GM12878 (cell line): ENCODE measurements around the gene KIF5C. TPM values are rescaled to one million over a fixed set of nuclear protein-coding genes. Genes with fewer than 3 reads are reported as not detected.
A peak's percentile ranks its signal among the peaks of the same experiment; 100 is the strongest.

Experiments
- ATAC-seq: fragments of 200-7000 bp; cut with Tn5 transposase; 3 replicates; pipeline ENCODE4 v1.9.1; 2020; ENCODE audit warnings: mild to moderate bottlenecking, moderate library complexity
- BruUV-seq: library from RNA; stranded (reverse); fragments of 400-500 nt; replicated peaks from 2 replicates; lab custom pipeline; 2021; lab: Mats Ljungman, UMichigan
- CTCF ChIA-PET: fragments of 300-600 bp; sonication (Branson Sonifier 250); formaldehyde crosslinking; extraction: SDS; loops from one replicate; lab custom pipeline; 2021; ENCODE audit warnings: inconsistent platforms; lab: Yijun Ruan, JAX
- POLR2A ChIA-PET: fragments of 350-600 bp; formaldehyde crosslinking; extraction: SDS; loops from one replicate; lab custom pipeline; 2021; ENCODE audit warnings: inconsistent platforms; lab: Charles Lee
- RAD21 ChIA-PET: fragments of 300-600 bp; sonication (Branson Sonifier 250); formaldehyde crosslinking; loops from one replicate; lab custom pipeline; 2023; ENCODE audit warnings: antibody characterized with exemption; ENCODE audit not compliant: unreplicated experiment; lab: Charles Lee
- SMC1A ChIA-PET: fragments of 300-600 bp; sonication (Branson Sonifier 250); formaldehyde crosslinking; loops from one replicate; lab custom pipeline; 2023; ENCODE audit not compliant: unreplicated experiment, uncharacterized antibody; lab: Charles Lee
- DNase-seq: peaks from one replicate; pipeline ENCODE4 v3.0.0-alpha.2; 2011; ENCODE audit warnings: low read depth, low spot score
- FAIRE-seq: peaks from 3 replicates; lab custom pipeline; 2011; peaks lifted over from hg19 to GRCh38; lab: Jason Lieb, UNC
- H2AFZ ChIP-seq: 2 replicates; pipeline ENCODE4 v1.6.0; 2011; ENCODE audit warnings: low read depth, low read length, control low read depth; ENCODE audit not compliant: control insufficient read depth
- H3K27ac ChIP-seq: 2 replicates; pipeline ENCODE4 v1.5.1; 2011; ENCODE audit warnings: control low read depth; ENCODE audit not compliant: control insufficient read depth, insufficient read depth
- H3K27me3 ChIP-seq, 2 experiments: replicated peaks in 1 of 2; 2 replicates each; pipeline versions ENCODE4 v1.6.0 to v1.6.1; 2011; ENCODE audit warnings: low read length in 1 of 2; ENCODE audit not compliant: control insufficient read depth in 2 of 2, insufficient read depth in 2 of 2
- H3K36me3 ChIP-seq, 2 experiments: 2 replicates each; pipeline ENCODE4 v1.5.1; 2011; ENCODE audit warnings: low read length in 1 of 2; ENCODE audit not compliant: control insufficient read depth in 2 of 2, insufficient read depth in 2 of 2
- H3K4me1 ChIP-seq: 2 replicates; pipeline ENCODE4 v1.6.1; 2011; ENCODE audit warnings: mild to moderate bottlenecking, low read length, moderate library complexity, mixed read lengths; ENCODE audit not compliant: control insufficient read depth, insufficient read depth
- H3K4me2 ChIP-seq: 2 replicates; pipeline ENCODE4 v1.6.0; 2011; ENCODE audit warnings: control low read depth; ENCODE audit not compliant: control insufficient read depth, insufficient read depth
- H3K4me3 ChIP-seq: fragments of 200-600 bp; sonication (generic); 2 replicates; pipeline ENCODE4 v1.5.1; 2016
- H3K79me2 ChIP-seq: 2 replicates; pipeline ENCODE4 v1.6.0; 2011; ENCODE audit warnings: low read length; ENCODE audit not compliant: control insufficient read depth, insufficient read depth
- H3K9ac ChIP-seq: 2 replicates; pipeline ENCODE4 v1.8.0; 2011; ENCODE audit warnings: low read length, control low read depth, mixed read lengths; ENCODE audit not compliant: control insufficient read depth, insufficient read depth
- H3K9me3 ChIP-seq: replicated peaks from 3 replicates; pipeline ENCODE4 v1.5.1; 2011; ENCODE audit warnings: mild to moderate bottlenecking, low read length; ENCODE audit not compliant: control insufficient read depth, insufficient read depth
- H4K20me1 ChIP-seq: 2 replicates; pipeline ENCODE4 v1.6.0; 2011; ENCODE audit not compliant: control insufficient read depth, insufficient read depth
- EP300 ChIP-seq, 2 experiments: fragments of 150-350 bp in 1 of 2; IDR thresholded peaks; 2 replicates each; pipeline ENCODE4 v1.6.1; 2011 to 2012; ENCODE audit warnings: low read depth in 2 of 2, low read length in 2 of 2, borderline replicate concordance in 1 of 2, improper control_type of control experiment in 1 of 2, inconsistent platforms in 1 of 2; ENCODE audit not compliant: control insufficient read depth in 1 of 2
- IRF5 ChIP-seq: fragments of 450-650 bp; IDR thresholded peaks from 2 replicates; pipeline ENCODE4 v1.6.1; 2017; ENCODE audit warnings: borderline replicate concordance
- JUNB ChIP-seq: IDR thresholded peaks from 2 replicates; pipeline ENCODE4 v1.6.1; 2016; ENCODE audit warnings: antibody characterized with exemption, mild to moderate bottlenecking
- KLF5 ChIP-seq: fragments of 450-650 bp; IDR thresholded peaks from 2 replicates; pipeline ENCODE4 v1.6.1; 2014; ENCODE audit warnings: mild to moderate bottlenecking; ENCODE audit not compliant: partially characterized antibody
- NR2C1 ChIP-seq: fragments of 450-650 bp; IDR thresholded peaks from 2 replicates; pipeline ENCODE4 v1.6.1; 2017; ENCODE audit warnings: antibody characterized with exemption, mild to moderate bottlenecking, moderate library complexity
- NR2F1 ChIP-seq: fragments of 450-650 bp; conservative IDR thresholded peaks from 2 replicates; pipeline ENCODE4 v1.6.1; 2017; ENCODE audit warnings: mild to moderate bottlenecking
- RAD21 ChIP-seq: IDR thresholded peaks from 2 replicates; pipeline ENCODE4 v1.6.1; 2011; ENCODE audit warnings: mild to moderate bottlenecking, low read depth, low read length, moderate library complexity; ENCODE audit not compliant: insufficient read depth
- RUNX3 ChIP-seq: IDR thresholded peaks from 2 replicates; pipeline ENCODE4 v1.6.1; 2012; ENCODE audit warnings: low read length, inconsistent platforms
- SPI1 ChIP-seq: IDR thresholded peaks from 2 replicates; pipeline ENCODE4 v1.6.1; 2011; ENCODE audit warnings: low read depth, mild to moderate bottlenecking, low read length, moderate library complexity, borderline replicate concordance; ENCODE audit not compliant: insufficient read depth
- SRF ChIP-seq, 2 experiments: IDR thresholded peaks; 2 replicates each; pipeline ENCODE4 v1.6.1; 2011; ENCODE audit warnings: low read depth in 2 of 2, low read length in 2 of 2, mild to moderate bottlenecking in 1 of 2, moderate library complexity in 1 of 2
- TAF1 ChIP-seq: IDR thresholded peaks from 2 replicates; pipeline ENCODE4 v1.6.1; 2011; ENCODE audit warnings: mild to moderate bottlenecking, low read depth, low read length, borderline replicate concordance
- ZNF592 ChIP-seq: fragments of 450-650 bp; IDR thresholded peaks from 2 replicates; pipeline ENCODE4 v1.6.1; 2017; ENCODE audit warnings: mild to moderate bottlenecking, moderate library complexity
- WGBS: methylation state at CpG from one replicate; pipeline ENCODE4 v1.1.6; 2016; ENCODE audit warnings: low lambda C conversion rate; ENCODE audit not compliant: insufficient replicate concordance, insufficient coverage; ENCODE audit errors: missing lambda C conversion rate; 5-methylcytosine and 5-hydroxymethylcytosine counted together
- in situ Hi-C: fragments of 300-500 bp; cut with MboI; formaldehyde crosslinking; loops from 9 replicates; pipeline ENCODE4 v1.14.3; 2018; ENCODE audit warnings: mixed read lengths
- intact Hi-C: fragments of 100-400 bp; cut with micrococcal nuclease; formaldehyde crosslinking; loops from one replicate; pipeline ENCODE4 v1.14.2; 2022; ENCODE audit not compliant: unreplicated experiment
- polyA plus RNA-seq, 11 experiments: library from polyadenylated mRNA; depleted of rRNA in 4 of 11; unstranded in 6 of 11; stranded (reverse) in 5 of 11; fragments of >200 nt; fragmentation: Nextera tagmentation in 4 of 11; fragmentation: Illumina TruSeq in 1 of 11; extraction: Ambion mirVana in 4 of 11; extraction: Trizol in 1 of 11; gene quantifications; 1 replicate in 1 of 11; 2 replicates in 10 of 11; pipeline versions ENCODE4 v1.2.1 to v1.2.3, GENCODE V29; 2011 to 2016; ENCODE audit warnings: inconsistent platforms in 2 of 11, missing spikeins in 2 of 11, low read depth in 1 of 11
- total RNA-seq, 4 experiments: library from RNA; depleted of rRNA in 3 of 4; stranded (reverse); fragments of >200 nt in 3 of 4; fragmentation: Illumina TruSeq in 1 of 4; extraction: Trizol in 1 of 4; gene quantifications; 2 replicates each; pipeline versions ENCODE4 v1.2.1 to v1.2.3, GENCODE V29; 2013 to 2021

Gene KIF5C
- total and polyA plus RNA-seq, 10 of the 15 experiments (the other 5 are each of a cell fraction or from before 2014, with no cell fraction given): 0.08 to 0.49 (median 0.24) TPM

GRCh38 chr2:148914463-148914862 lies 39.4 kb downstream of the KIF5C start (continued):
- TF ChIP-seq IRF5: no peak
- no peak for TF ChIP-seq KLF5
- TF ChIP-seq ZNF592: no peak

GRCh38 chr2:148917431-148917830 lies 42.4 kb downstream of the KIF5C start:
- no peaks in the 10 kb centered on the region for H3K79me2 ChIP-seq
- BruUV-seq: no TSS peak
- ATAC-seq: peak; percentile 77
- no peak overlapping the region for H3K4me3 ChIP-seq
- TF ChIP-seq NR2C1 (0 out of 2 replicates have a peak, but pooled peaks have one; percentile 17), RAD21 (no peak), JUNB (peak; percentile 35; the same call in 1 of the 2 replicates), RUNX3 (peak; percentile 16; the same call in 1 of the 2 replicates), TAF1 (no peak), EP300 (IDR thresholded peaks at IDR 0.05; ENCODE audit: borderline replicate concordance in 1 of 2, control insufficient read depth in 1 of 2, low read depth in 2 of 2, low read length in 2 of 2) (peak in 1 of 2 experiments; percentile 51; a peak in 1 of 4 replicates), SPI1 (peak; percentile 26; the same call in 1 of the 2 replicates), SRF (IDR thresholded peaks at IDR 0.05; ENCODE audit: low read depth in 2 of 2, low read length in 2 of 2) (no peak), NR2F1 (peak; percentile 51; the same call in 1 of the 2 replicates)
- TF ChIP-seq, all 136 proteins: peak for 6
- intact Hi-C loops: no loop called here
- ChIA-PET RAD21 (no interaction called here), POLR2A (no interaction called here), CTCF (interaction anchor here (1.3 kb wide), 1 partner anchor 10 kb away, joined by 3 read pairs; no protein-coding TSS in a partner anchor), SMC1A (no interaction called here)
- DNase-seq (no peak), FAIRE-seq (no peak)
- Histone ChIP-seq H3K27me3 (no peaks in the 10 kb centered on the region; a peak in 1 of 4 replicates), H3K9me3 (peaks cover 2% of the 10 kb centered on the region; the same call in 2 of the 3 replicates), H2AFZ (no peak overlapping the region), H3K36me3 (no peaks in the 10 kb centered on the region), H4K20me1 (no peaks in the 10 kb centered on the region), H3K9ac (no peak overlapping the region), H3K27ac (no peak overlapping the region), H3K4me2 (no peak overlapping the region), H3K4me1 (no peaks in the 10 kb centered on the region)
- 4% methylated on average over 1 of the region's 1 CpG for WGBS
- in situ Hi-C loops: no loop called here
